A549 (cell line): ENCODE results near the gene STIP1. TPM values are rescaled to one million over a fixed set of nuclear protein-coding genes. Genes with fewer than 3 reads are reported as not detected.

Experiments used
- ATAC-seq, 2 experiments: fragments of 200-7000 bp in 1 of 2; fragments of >200 bp in 1 of 2; cut with Nextera tagmentation in 1 of 2; cut with Tn5 transposase in 1 of 2; 3 replicates each; pipeline versions ENCODE4 v1.8.0 to v1.9.1; 2018 to 2020; ENCODE audit warnings: mild to moderate bottlenecking in 1 of 2, moderate library complexity in 1 of 2
- CTCF ChIA-PET: fragments of 300-600 bp; sonication (Branson Sonifier 250); formaldehyde crosslinking; extraction: SDS; loops from one replicate; lab custom pipeline; 2021; ENCODE audit warnings: antibody characterized with exemption, inconsistent platforms; lab: Yijun Ruan, JAX
- POLR2A ChIA-PET: fragments of 350-600 bp; formaldehyde crosslinking; extraction: SDS; loops from one replicate; lab custom pipeline; 2021; ENCODE audit warnings: antibody characterized with exemption, inconsistent platforms; lab: Yijun Ruan, JAX
- DNase-seq, 2 experiments: peaks; one replicate each; pipeline versions ENCODE4 v3.0.0 to v3.0.0-alpha.2; 2011 to 2016; ENCODE audit warnings: low read depth in 1 of 2, low spot score in 1 of 2
- FAIRE-seq: peaks from 2 replicates; lab custom pipeline; 2011; peaks lifted over from hg19 to GRCh38; lab: Jason Lieb, UNC
- H3K27ac ChIP-seq, 2 experiments: fragments of >200 bp; sonication (Bioruptor Twin); formaldehyde crosslinking; 3 replicates each; pipeline ENCODE4 v1.5.1; 2016 to 2017
- H3K4me1 ChIP-seq: fragments of >200 bp; sonication (Bioruptor Twin); formaldehyde crosslinking; 3 replicates; pipeline ENCODE4 v1.6.1; 2016
- H3K4me2 ChIP-seq: fragments of >200 bp; sonication (Bioruptor Twin); formaldehyde crosslinking; 3 replicates; pipeline ENCODE4 v1.6.1; 2016
- H3K4me3 ChIP-seq: fragments of >200 bp; sonication (Bioruptor Twin); formaldehyde crosslinking; 3 replicates; pipeline ENCODE4 v1.5.1; 2016
- H3K9me3 ChIP-seq: fragments of >200 bp; sonication (Bioruptor Twin); formaldehyde crosslinking; 3 replicates; pipeline ENCODE4 v1.6.1; 2016
- BCL3 ChIP-seq: fragments of >200 bp; sonication (Bioruptor Twin); formaldehyde crosslinking; IDR thresholded peaks from 3 replicates; pipeline ENCODE4 v1.6.1; 2016
- CHD2 ChIP-seq: fragments of 150-350 bp; IDR thresholded peaks from 2 replicates; pipeline ENCODE4 v1.6.1; 2014; ENCODE audit warnings: low read length; ENCODE audit not compliant: partially characterized antibody
- FOSB ChIP-seq: fragments of 250-450 bp; sonication (Bioruptor Pico); IDR thresholded peaks from 2 replicates; pipeline ENCODE4 v1.5.0; 2020; ENCODE audit warnings: mild to moderate bottlenecking, moderate library complexity
- FOSL2 ChIP-seq, 2 experiments: fragments of 450-650 bp in 1 of 2; fragments of >200 bp in 1 of 2; sonication (Bioruptor Twin) in 1 of 2; formaldehyde crosslinking; IDR thresholded peaks; 2 replicates each; pipeline versions ENCODE4 v1.5.0 to v1.6.1; 2016 to 2020; ENCODE audit warnings: mild to moderate bottlenecking in 1 of 2, moderate library complexity in 1 of 2
- FOXS1 ChIP-seq: fragments of 250-450 bp; sonication (Bioruptor Pico); IDR thresholded peaks from 2 replicates; pipeline ENCODE4 v1.5.0; 2020; ENCODE audit warnings: mild to moderate bottlenecking, moderate library complexity
- HES2 ChIP-seq: fragments of >200 bp; sonication (Bioruptor Twin); formaldehyde crosslinking; IDR thresholded peaks from 2 replicates; pipeline ENCODE4 v1.6.1; 2016
- HOXB13 ChIP-seq: fragments of 250-450 bp; sonication (Bioruptor Pico); IDR thresholded peaks from 2 replicates; pipeline ENCODE4 v1.5.0; 2020; ENCODE audit warnings: low read depth, mild to moderate bottlenecking, moderate library complexity
- HOXB5 ChIP-seq: fragments of 250-450 bp; sonication (Bioruptor Pico); IDR thresholded peaks from 2 replicates; pipeline ENCODE4 v1.5.0; 2020; ENCODE audit warnings: mild to moderate bottlenecking, moderate library complexity
- JUNB ChIP-seq: fragments of >200 bp; sonication (Bioruptor Twin); formaldehyde crosslinking; IDR thresholded peaks from 2 replicates; pipeline ENCODE4 v1.6.1; 2016
- KDM1A ChIP-seq: fragments of 200-600 bp; sonication (generic); IDR thresholded peaks from 2 replicates; pipeline ENCODE4 v1.6.1; 2016; ENCODE audit warnings: low read depth, mild to moderate bottlenecking
- KDM5A ChIP-seq: fragments of 200-600 bp; sonication (generic); IDR thresholded peaks from 2 replicates; pipeline ENCODE4 v1.6.1; 2016; ENCODE audit warnings: antibody characterized with exemption, mild to moderate bottlenecking
- MAX ChIP-seq: IDR thresholded peaks from 2 replicates; pipeline ENCODE4 v1.6.1; 2012
- NR3C1 ChIP-seq: fragments of >200 bp; sonication (Bioruptor Twin); formaldehyde crosslinking; IDR thresholded peaks from 3 replicates; pipeline ENCODE4 v1.6.1; 2017
- RARB ChIP-seq: fragments of 250-450 bp; sonication (Bioruptor Pico); IDR thresholded peaks from 2 replicates; pipeline ENCODE4 v1.8.0; 2021; ENCODE audit warnings: mild to moderate bottlenecking, moderate library complexity
- RCOR1 ChIP-seq: fragments of 150-350 bp; IDR thresholded peaks from 2 replicates; pipeline ENCODE4 v1.6.1; 2014; ENCODE audit warnings: antibody characterized with exemption, low read length, low read depth
- SMC3 ChIP-seq: fragments of >200 bp; sonication (Bioruptor Twin); formaldehyde crosslinking; IDR thresholded peaks from 3 replicates; pipeline ENCODE4 v1.6.1; 2018; ENCODE audit warnings: inconsistent platforms
- SREBF2 ChIP-seq: fragments of 450-650 bp; IDR thresholded peaks from 2 replicates; pipeline ENCODE4 v1.6.1; 2014; ENCODE audit warnings: mild to moderate bottlenecking, moderate library complexity
- WGBS: methylation state at CpG from one replicate; pipeline ENCODE4 v1.1.6; 2017; ENCODE audit errors: missing lambda C conversion rate; 5-methylcytosine and 5-hydroxymethylcytosine counted together
- polyA plus RNA-seq, 4 experiments: library from polyadenylated mRNA; depleted of rRNA in 3 of 4; stranded (reverse); fragments of >200 nt; fragmentation: RNase III in 1 of 4; extraction: RNeasy Plus Mini Kit Qiagen cat#74134 plus additional on column Dnase treatment in 1 of 4; gene quantifications; 2 replicates in 3 of 4; 3 replicates in 1 of 4; pipeline ENCODE4 v1.2.3, GENCODE V29; 2011 to 2017
- TF ChIP-seq, protein P1 (sequence below): fragments of 250-450 bp; sonication (Bioruptor Pico); IDR thresholded peaks from 2 replicates; pipeline ENCODE4 v1.5.0; 2020; ENCODE audit warnings: low read depth, mild to moderate bottlenecking, moderate library complexity
- TF ChIP-seq, protein P2 (sequence below): fragments of 200-600 bp; sonication (generic); IDR thresholded peaks from 2 replicates; pipeline ENCODE4 v1.6.1; 2016; ENCODE audit warnings: antibody characterized with exemption, mild to moderate bottlenecking, moderate library complexity

STIP1 gene
- polyA plus RNA-seq, 2 of the 4 experiments (the other 2 are of a cell fraction) = 288 to 297 TPM

DNA sequence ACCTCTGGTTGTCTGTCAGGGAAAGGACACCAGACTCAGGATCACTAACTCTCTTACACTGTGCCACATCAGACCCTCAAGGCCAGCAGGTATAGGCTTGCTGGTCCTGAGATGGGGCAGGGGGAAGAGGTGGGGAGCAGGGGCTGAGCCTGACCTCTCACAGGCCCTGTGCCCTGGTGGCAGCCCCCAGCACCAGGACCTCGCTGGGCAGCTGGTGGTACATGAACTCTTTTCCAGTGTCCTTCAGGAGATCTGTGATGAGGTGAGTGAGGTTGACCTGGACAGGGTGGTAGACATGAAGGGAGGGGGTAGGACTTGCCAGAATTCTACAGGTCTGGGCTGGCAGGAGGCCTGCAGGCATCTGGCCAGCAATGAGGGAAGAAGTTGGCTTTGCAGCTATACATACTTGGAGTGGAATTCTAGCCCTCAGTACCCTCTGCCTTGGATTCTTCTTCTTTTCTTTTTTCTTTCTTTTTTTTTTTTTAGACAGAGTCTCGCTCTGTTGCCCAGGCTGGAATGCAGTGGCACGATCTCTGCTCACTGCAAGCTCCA lies 41.5 kb downstream of the STIP1 start:
- peaks cover 46% of the 10 kb centered on the region for H3K4me1 ChIP-seq
- 93% methylated on average over 3 of the region's 3 CpGs for WGBS
- TF ChIP-seq SMC3 (no peak), SREBF2 (no peak), RCOR1 (no peak), BCL3 (no peak), HOXB5 (CRISPR knock-in tag) (no peak), FOSL2 (IDR thresholded peaks at IDR 0.05) (no peak), FOSL2 (CRISPR knock-in tag; IDR thresholded peaks at IDR 0.05) (no peak), KDM1A (no peak), FOXS1 (CRISPR knock-in tag) (no peak), CHD2 (no peak), RARB (CRISPR knock-in tag) (no peak), FOSB (CRISPR knock-in tag) (no peak), KDM5A (no peak), MAX (no peak), HES2 (no peak), HOXB13 (CRISPR knock-in tag) (no peak), JUNB (no peak), NR3C1 (no peak)
- TF ChIP-seq, protein P1, sequence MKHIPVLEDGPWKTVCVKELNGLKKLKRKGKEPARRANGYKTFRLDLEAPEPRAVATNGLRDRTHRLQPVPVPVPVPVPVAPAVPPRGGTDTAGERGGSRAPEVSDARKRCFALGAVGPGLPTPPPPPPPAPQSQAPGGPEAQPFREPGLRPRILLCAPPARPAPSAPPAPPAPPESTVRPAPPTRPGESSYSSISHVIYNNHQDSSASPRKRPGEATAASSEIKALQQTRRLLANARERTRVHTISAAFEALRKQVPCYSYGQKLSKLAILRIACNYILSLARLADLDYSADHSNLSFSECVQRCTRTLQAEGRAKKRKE (CRISPR knock-in tag) = no peak
- TF ChIP-seq, protein P2, sequence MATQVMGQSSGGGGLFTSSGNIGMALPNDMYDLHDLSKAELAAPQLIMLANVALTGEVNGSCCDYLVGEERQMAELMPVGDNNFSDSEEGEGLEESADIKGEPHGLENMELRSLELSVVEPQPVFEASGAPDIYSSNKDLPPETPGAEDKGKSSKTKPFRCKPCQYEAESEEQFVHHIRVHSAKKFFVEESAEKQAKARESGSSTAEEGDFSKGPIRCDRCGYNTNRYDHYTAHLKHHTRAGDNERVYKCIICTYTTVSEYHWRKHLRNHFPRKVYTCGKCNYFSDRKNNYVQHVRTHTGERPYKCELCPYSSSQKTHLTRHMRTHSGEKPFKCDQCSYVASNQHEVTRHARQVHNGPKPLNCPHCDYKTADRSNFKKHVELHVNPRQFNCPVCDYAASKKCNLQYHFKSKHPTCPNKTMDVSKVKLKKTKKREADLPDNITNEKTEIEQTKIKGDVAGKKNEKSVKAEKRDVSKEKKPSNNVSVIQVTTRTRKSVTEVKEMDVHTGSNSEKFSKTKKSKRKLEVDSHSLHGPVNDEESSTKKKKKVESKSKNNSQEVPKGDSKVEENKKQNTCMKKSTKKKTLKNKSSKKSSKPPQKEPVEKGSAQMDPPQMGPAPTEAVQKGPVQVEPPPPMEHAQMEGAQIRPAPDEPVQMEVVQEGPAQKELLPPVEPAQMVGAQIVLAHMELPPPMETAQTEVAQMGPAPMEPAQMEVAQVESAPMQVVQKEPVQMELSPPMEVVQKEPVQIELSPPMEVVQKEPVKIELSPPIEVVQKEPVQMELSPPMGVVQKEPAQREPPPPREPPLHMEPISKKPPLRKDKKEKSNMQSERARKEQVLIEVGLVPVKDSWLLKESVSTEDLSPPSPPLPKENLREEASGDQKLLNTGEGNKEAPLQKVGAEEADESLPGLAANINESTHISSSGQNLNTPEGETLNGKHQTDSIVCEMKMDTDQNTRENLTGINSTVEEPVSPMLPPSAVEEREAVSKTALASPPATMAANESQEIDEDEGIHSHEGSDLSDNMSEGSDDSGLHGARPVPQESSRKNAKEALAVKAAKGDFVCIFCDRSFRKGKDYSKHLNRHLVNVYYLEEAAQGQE = no peak
- TF ChIP-seq, all 56 proteins: peak for 0
- no peak for FAIRE-seq
- H3K9me3 ChIP-seq = no peaks in the 10 kb centered on the region
- no peak for DNase-seq
- H3K4me2 ChIP-seq = peak overlapping the region; percentile 100
- peak overlapping the region; percentile 97; the same call in 2 of the 3 replicates for H3K4me3 ChIP-seq
- POLR2A ChIA-PET = interaction anchor here (2.9 kb wide), 1 partner anchor 42 kb away, joined by 16 read pairs; the partner anchor contains the start of gene STIP1
- H3K27ac ChIP-seq = peak overlapping the region in 1 of 2 experiments; percentile 93; a peak in 4 of 6 replicates
- CTCF ChIA-PET = interaction anchor here (0.6 to 19.9 kb wide), 7 partner anchors 9 to 76 kb away, joined by 3 to 254 read pairs (median 10); partner anchors contain the start of genes ESRRA, FERMT3 and PLCB3
- ATAC-seq = no peak
